ENCODE results near the gene C1GALT1. TPM values are rescaled to one million over a fixed set of nuclear protein-coding genes. Genes with fewer than 3 reads are reported as not detected.
A peak's percentile ranks its signal among the peaks of the same experiment; 100 is the strongest.
"Not testable (repeated sequence)": the region's sequence is repeated elsewhere in the genome, so short reads cannot be mapped to it uniquely, and the experiment has no call there.

Gene C1GALT1
- 10 to 100 TPM; 17.9 to 20.4 TPM for total RNA-seq
- polyA plus RNA-seq (ENCODE audit: insufficient read depth, low read depth, low replicate concordance), result 9.1 TPM
- long read RNA-seq, donor 1, full-length matches to known transcripts, result 9 of 9 reads
- long read RNA-seq, donor 1, partial matches to known transcripts, result 0 of 9 reads
- long read RNA-seq, donor 1, other reads (novel, unspliced or antisense), result 0 of 9 reads
- long read RNA-seq, donor 2, full-length matches to known transcripts, result 5 of 5 reads
- long read RNA-seq, donor 2, partial matches to known transcripts, result 0 of 5 reads
- long read RNA-seq, donor 2, other reads (novel, unspliced or antisense), result 0 of 5 reads

- H3K4me1 ChIP-seq, result no peaks in the 10 kb centered on the region
- DNase-seq, result peak; percentile 98
- H3K9me3 ChIP-seq, result no peaks in the 10 kb centered on the region
- H3K27me3 ChIP-seq, result no peaks in the 10 kb centered on the region
- 0 to 4% methylated on average over 3 to 40 of the region's 82 CpGs for WGBS, 2 donors
- peak within 1 kb of the TSS; percentile 88 to 97 for H3K4me3 ChIP-seq
- H3K27ac ChIP-seq, result peak within 1 kb of the TSS; percentile 93 to 94
- no peaks in the 10 kb centered on the region for H3K36me3 ChIP-seq (ENCODE audit: low read depth, missing control alignments)
- intact Hi-C loops (cut with DNase I; ENCODE audit: low total_unique reads), result no loop called here
- TF ChIP-seq CTCF (IDR thresholded peaks at IDR 0.05) (peak; percentile 6 to 43 (median 43)), POLR2A (IDR thresholded peaks at IDR 0.05) (peak; percentile 70)
These were observed at the start of gene C1GALT1 for GRCh38 chr7:7182156-7183060. TSS of gene C1GALT1 (plus strand) at chr7:7182544. CDS start at chr7:7234320, 51,776 bp downstream.

GRCh38 chr7:7134046-7134445 lies 48.3 kb upstream of the C1GALT1 start:
- Histone ChIP-seq H3K27ac (no peak overlapping the region), H3K4me3 (no peak overlapping the region), H3K4me1 (no peaks in the 10 kb centered on the region), H3K36me3 (ENCODE audit: low read depth, missing control alignments) (no peaks in the 10 kb centered on the region), H3K27me3 (no peaks in the 10 kb centered on the region), H3K9me3 (no peaks in the 10 kb centered on the region)
- intact Hi-C loops (cut with DNase I; ENCODE audit: low total_unique reads), result no loop called here
- DNase-seq, result no peak
- TF ChIP-seq POLR2A (IDR thresholded peaks at IDR 0.05) (no peak), CTCF (IDR thresholded peaks at IDR 0.05) (no peak)
- WGBS, 2 donors, result 88% methylated on average over 2 of the region's 2 CpGs

- Histone ChIP-seq H3K4me1 (no peaks in the 10 kb centered on the region), H3K27ac (no peak overlapping the region), H3K36me3 (ENCODE audit: low read depth, missing control alignments) (no peaks in the 10 kb centered on the region), H3K9me3 (no peaks in the 10 kb centered on the region), H3K27me3 (no peaks in the 10 kb centered on the region), H3K4me3 (no peak overlapping the region)
- intact Hi-C loops (cut with DNase I; ENCODE audit: low total_unique reads), result no loop called here
- no peak for DNase-seq
- WGBS, 2 donors, result 95 to 96% methylated on average over 1 of the region's 1 CpG
- TF ChIP-seq CTCF (IDR thresholded peaks at IDR 0.05) (no peak), POLR2A (IDR thresholded peaks at IDR 0.05) (no peak)
These were observed 47.3 kb upstream of the C1GALT1 start for GRCh38 chr7:7135074-7135473.

- not testable (repeated sequence) for DNase-seq
These were observed 46.4 kb upstream of the C1GALT1 start for GRCh38 chr7:7135924-7136323.

More at GRCh38 chr7:7135924-7136323, 46.4 kb upstream of the C1GALT1 start:
- H3K9me3 ChIP-seq; intact Hi-C loops (cut with DNase I; ENCODE audit: low total_unique reads); H3K36me3 ChIP-seq (ENCODE audit: low read depth, missing control alignments); H3K4me1 ChIP-seq; H3K27me3 ChIP-seq; H3K4me3 ChIP-seq: not testable (repeated sequence)
- WGBS, 2 donors, result 37 to 44% methylated on average over 1 of the region's 1 CpG
- peak overlapping the region in 1 of 2 donors; percentile 32 for H3K27ac ChIP-seq
